ENCODE measurements around the gene PRIM1. TPM values are rescaled to one million over a fixed set of nuclear protein-coding genes. Genes with fewer than 3 reads are reported as not detected.
"Not testable (repeated sequence)": the region's sequence is repeated elsewhere in the genome, so short reads cannot be mapped to it uniquely, and the experiment has no call there.

PRIM1 gene
- total and polyA plus RNA-seq, 11 donors = 2.4 to 6.1 (median 3.3) TPM

DNA sequence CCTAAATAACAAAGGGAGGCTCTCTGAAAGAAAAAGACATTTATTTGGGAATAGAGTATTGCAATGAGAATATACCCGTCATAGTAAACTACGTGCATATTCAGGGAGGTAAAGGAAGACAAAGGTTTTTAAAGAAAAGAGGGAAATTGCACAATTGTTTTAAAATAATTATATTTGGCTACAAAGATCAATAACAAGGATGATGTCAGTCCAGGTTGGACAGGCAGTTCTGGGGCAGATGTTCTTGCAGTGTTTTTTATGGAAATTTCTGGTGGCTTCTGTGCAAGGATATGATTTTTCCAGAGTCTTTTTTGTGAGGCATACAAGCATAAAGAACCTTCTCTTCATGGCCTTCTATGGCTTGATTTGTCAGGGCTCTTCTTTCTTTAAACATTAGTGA lies 40.6 kb upstream of the PRIM1 start:
- WGBS, 4 donors = 73 to 84% (median 78%) methylated on average over 2 of the region's 2 CpGs
- no peak for DNase-seq
- H3K27me3 ChIP-seq = no peaks in the 10 kb centered on the region
- no peak overlapping the region for H3K4me3 ChIP-seq
- TF ChIP-seq, protein P1, sequence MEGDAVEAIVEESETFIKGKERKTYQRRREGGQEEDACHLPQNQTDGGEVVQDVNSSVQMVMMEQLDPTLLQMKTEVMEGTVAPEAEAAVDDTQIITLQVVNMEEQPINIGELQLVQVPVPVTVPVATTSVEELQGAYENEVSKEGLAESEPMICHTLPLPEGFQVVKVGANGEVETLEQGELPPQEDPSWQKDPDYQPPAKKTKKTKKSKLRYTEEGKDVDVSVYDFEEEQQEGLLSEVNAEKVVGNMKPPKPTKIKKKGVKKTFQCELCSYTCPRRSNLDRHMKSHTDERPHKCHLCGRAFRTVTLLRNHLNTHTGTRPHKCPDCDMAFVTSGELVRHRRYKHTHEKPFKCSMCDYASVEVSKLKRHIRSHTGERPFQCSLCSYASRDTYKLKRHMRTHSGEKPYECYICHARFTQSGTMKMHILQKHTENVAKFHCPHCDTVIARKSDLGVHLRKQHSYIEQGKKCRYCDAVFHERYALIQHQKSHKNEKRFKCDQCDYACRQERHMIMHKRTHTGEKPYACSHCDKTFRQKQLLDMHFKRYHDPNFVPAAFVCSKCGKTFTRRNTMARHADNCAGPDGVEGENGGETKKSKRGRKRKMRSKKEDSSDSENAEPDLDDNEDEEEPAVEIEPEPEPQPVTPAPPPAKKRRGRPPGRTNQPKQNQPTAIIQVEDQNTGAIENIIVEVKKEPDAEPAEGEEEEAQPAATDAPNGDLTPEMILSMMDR (IDR thresholded peaks at IDR 0.05) = no peak
- no peak for TF ChIP-seq POLR2A (IDR thresholded peaks at IDR 0.05)
- no peaks in the 10 kb centered on the region for H3K4me1 ChIP-seq
- intact Hi-C loops (cut with DNase I) = no loop called here
- no peak for ATAC-seq
- H3K9me3 ChIP-seq = no peaks in the 10 kb centered on the region
- H3K27ac ChIP-seq = no peak overlapping the region
- H3K36me3 ChIP-seq = no peaks in the 10 kb centered on the region

DNA sequence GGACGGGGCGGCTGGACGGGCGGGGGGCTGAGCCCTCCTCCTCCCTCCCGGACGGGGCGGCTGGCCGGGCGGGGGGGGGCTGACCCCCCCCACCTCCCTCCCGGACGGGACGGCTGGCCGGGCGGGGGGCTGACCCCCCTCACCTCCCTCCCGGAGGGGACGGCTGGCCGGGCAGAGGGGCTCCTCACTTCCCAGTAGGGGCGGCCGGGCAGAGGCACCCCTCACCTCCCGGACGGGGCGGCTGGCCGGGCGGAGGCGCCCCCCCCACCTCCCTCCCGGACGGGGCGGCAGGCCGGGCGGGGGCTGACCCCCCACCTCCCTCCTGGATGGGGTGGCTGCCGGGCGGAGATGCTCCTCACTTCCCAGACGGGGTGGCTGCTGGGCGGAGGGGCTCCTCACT lies 37.3 kb upstream of the PRIM1 start:
- intact Hi-C loops (cut with DNase I); H3K9me3 ChIP-seq; ATAC-seq; H3K27me3 ChIP-seq; H3K36me3 ChIP-seq; H3K4me1 ChIP-seq; DNase-seq; H3K27ac ChIP-seq; H3K4me3 ChIP-seq: not testable (repeated sequence)
- WGBS, 4 donors = 88 to 91% methylated on average over 29 to 34 of the region's 34 CpGs; no CpG with 5 or more reads in 2 of the 4 donors

DNA sequence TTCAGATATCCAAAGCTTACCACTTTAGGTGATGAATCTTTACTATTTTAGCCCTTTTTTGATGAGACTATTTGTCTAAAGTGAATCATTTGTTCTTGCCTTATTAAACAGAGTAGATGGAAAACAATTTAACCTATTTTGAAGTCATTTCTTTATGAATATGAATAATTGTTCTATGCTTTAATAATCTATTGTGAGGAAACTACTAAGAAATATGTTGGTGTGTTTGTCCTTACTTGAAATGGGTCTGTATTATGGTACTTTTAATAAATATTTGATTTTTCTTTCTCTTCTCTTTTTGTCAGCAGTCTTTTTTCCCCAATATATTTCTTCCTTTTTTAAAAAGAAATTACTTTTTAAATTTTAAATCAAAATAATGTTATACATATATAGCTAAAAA lies 35.4 kb upstream of the PRIM1 start:
- Histone ChIP-seq H3K4me3 (no peak overlapping the region), H3K27ac (no peak overlapping the region), H3K4me1 (no peaks in the 10 kb centered on the region), H3K36me3 (no peaks in the 10 kb centered on the region), H3K9me3 (no peaks in the 10 kb centered on the region), H3K27me3 (no peaks in the 10 kb centered on the region)
- TF ChIP-seq, protein P1 (IDR thresholded peaks at IDR 0.05) = no peak
- TF ChIP-seq POLR2A (IDR thresholded peaks at IDR 0.05) = no peak
- DNase-seq = no peak
- intact Hi-C loops (cut with DNase I) = no loop called here
- no peak for ATAC-seq

DNA sequence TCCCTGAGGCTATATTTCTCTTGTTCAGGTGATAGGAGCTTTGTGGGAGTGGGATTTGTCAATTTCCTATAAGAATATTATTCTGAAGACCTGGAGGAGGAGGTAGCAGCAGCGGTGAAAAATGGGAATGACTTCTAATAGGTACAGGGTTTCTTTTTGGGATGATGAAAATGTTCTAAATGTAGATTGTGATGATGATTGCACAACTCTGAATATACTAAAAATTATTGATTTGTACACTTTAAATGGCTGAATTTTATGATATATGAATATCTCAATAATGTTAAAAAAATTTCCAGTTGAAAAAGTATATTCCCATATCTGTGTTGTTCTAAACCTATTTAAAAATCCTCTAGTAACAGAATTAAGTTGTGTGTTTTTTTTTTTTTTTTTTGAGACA lies 33.8 kb upstream of the PRIM1 start:
- DNase-seq (no peak), ATAC-seq (no peak)
- H3K4me1 ChIP-seq = no peaks in the 10 kb centered on the region
- no peak overlapping the region for H3K27ac ChIP-seq
- no peaks in the 10 kb centered on the region for H3K27me3 ChIP-seq
- intact Hi-C loops (cut with DNase I) = no loop called here
- no peak overlapping the region for H3K4me3 ChIP-seq
- WGBS, 4 donors = 92 to 100% (median 97%) methylated on average over 1 of the region's 1 CpG
- TF ChIP-seq POLR2A (IDR thresholded peaks at IDR 0.05) = no peak
- TF ChIP-seq, protein P1 (IDR thresholded peaks at IDR 0.05) = no peak
- H3K9me3 ChIP-seq = no peaks in the 10 kb centered on the region
- no peaks in the 10 kb centered on the region for H3K36me3 ChIP-seq

DNA sequence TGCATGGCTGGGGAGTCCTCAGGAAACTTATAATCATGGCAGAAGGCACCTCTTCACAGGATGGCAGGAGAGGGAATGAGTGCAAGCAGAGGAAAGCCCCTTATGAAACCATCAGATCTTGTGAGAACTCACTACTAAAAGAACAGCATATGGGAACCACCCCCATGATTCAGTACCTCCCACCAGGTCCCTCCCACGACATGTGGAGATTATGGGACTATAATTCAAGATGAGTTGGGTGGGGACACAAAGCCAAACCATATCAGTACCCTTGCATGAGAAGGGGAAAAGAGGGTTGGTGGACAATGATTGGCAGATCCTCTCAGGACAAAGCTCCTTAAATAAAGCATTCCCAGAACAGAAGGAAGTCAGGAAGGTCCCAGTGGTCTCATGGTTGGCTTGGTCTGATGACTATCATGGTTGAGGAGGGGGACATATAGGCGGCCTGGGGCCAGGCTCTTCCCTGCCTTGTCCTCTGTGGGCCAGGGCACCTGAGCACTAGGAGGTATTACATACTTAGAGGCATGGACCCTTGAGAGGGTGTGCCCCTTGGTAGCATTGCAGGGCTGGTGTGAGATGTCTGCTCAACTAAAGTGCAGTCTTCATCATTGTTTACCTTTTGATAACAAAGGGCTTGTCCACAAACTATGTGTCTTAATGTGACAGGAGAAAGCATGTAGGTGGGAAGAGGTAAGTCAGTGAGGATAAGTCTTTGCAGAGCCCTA lies 33.2 kb upstream of the PRIM1 start:
- Histone ChIP-seq H3K27ac (no peak overlapping the region), H3K4me1 (no peaks in the 10 kb centered on the region), H3K36me3 (no peaks in the 10 kb centered on the region), H3K9me3 (no peaks in the 10 kb centered on the region), H3K4me3 (no peak overlapping the region), H3K27me3 (no peaks in the 10 kb centered on the region)
- ATAC-seq = no peak
- intact Hi-C loops (cut with DNase I) = no loop called here
- DNase-seq = no peak
- WGBS, 4 donors = 47 to 60% (median 57%) methylated on average over 2 of the region's 2 CpGs
- TF ChIP-seq, protein P1 (IDR thresholded peaks at IDR 0.05) = no peak
- TF ChIP-seq POLR2A (IDR thresholded peaks at IDR 0.05) = no peak
